SW480 (cell line): Measurements from ENCODE around the gene PLXNA4.

Experiments
- DNase-seq: peaks from one replicate; pipeline ENCODE4 v3.0.0-alpha.2; 2016; ENCODE audit warnings: low spot score

Gene PLXNA4

GRCh38 chr7:132087421-132087820 lies 488.8 kb downstream of the PLXNA4 start:
- DNase-seq = no peak

- DNase-seq = peak; percentile 61
Observed at GRCh38 chr7:132084776-132085388, 491.4 kb downstream of the PLXNA4 start.

- DNase-seq = no peak
Observed at GRCh38 chr7:132083537-132084123, 492.6 kb downstream of the PLXNA4 start.

- DNase-seq = no peak
Observed at GRCh38 chr7:132083126-132083525, 493.1 kb downstream of the PLXNA4 start.

GRCh38 chr7:132082394-132082793 lies 493.9 kb downstream of the PLXNA4 start:
- no peak for DNase-seq

GRCh38 chr7:132081686-132082085 lies 494.6 kb downstream of the PLXNA4 start:
- no peak for DNase-seq

- no peak for DNase-seq
Observed at GRCh38 chr7:132080967-132081668, 495.2 kb downstream of the PLXNA4 start.

GRCh38 chr7:132080467-132080866 lies 495.8 kb downstream of the PLXNA4 start:
- DNase-seq = no peak

- no peak for DNase-seq
Observed at GRCh38 chr7:132078891-132079735, 497.2 kb downstream of the PLXNA4 start.

- no peak for DNase-seq
Observed at GRCh38 chr7:132077971-132078685, 498.1 kb downstream of the PLXNA4 start.

- no peak for DNase-seq
Observed at GRCh38 chr7:132076301-132077035, 499.8 kb downstream of the PLXNA4 start.

- no peak for DNase-seq
Observed at GRCh38 chr7:132075515-132075914, 500.8 kb downstream of the PLXNA4 start.

GRCh38 chr7:132073920-132074589 lies 502.2 kb downstream of the PLXNA4 start:
- DNase-seq = no peak
